BE2C (cell line): ENCODE results near the gene CEP43.
A peak's percentile ranks its signal among the peaks of the same experiment; 100 is the strongest.

Source experiments
- DNase-seq: peaks from one replicate; pipeline ENCODE4 v3.0.0-alpha.2; 2020
- H3K27me3 ChIP-seq: fragments of 250-450 bp; sonication (Bioruptor Pico); 2 replicates; pipeline ENCODE4 v1.5.1; 2020; ENCODE audit warnings: mild to moderate bottlenecking
- H3K36me3 ChIP-seq: fragments of 250-450 bp; sonication (Bioruptor Pico); 2 replicates; pipeline ENCODE4 v1.5.1; 2020; ENCODE audit warnings: mild to moderate bottlenecking
- H3K4me1 ChIP-seq: fragments of 250-450 bp; sonication (Bioruptor Pico); 2 replicates; pipeline ENCODE4 v1.5.1; 2020
- H3K4me3 ChIP-seq: 2 replicates; pipeline ENCODE4 v1.5.1; 2011; ENCODE audit warnings: low read depth, low read length
- H3K9me3 ChIP-seq: fragments of 250-450 bp; sonication (Bioruptor Pico); 2 replicates; pipeline ENCODE4 v1.5.1; 2020
- TF ChIP-seq, protein P1 (sequence below): IDR thresholded peaks from 2 replicates; pipeline ENCODE4 v1.5.1; 2012; ENCODE audit warnings: mild to moderate bottlenecking, low read depth, low read length

CEP43 gene

DNA sequence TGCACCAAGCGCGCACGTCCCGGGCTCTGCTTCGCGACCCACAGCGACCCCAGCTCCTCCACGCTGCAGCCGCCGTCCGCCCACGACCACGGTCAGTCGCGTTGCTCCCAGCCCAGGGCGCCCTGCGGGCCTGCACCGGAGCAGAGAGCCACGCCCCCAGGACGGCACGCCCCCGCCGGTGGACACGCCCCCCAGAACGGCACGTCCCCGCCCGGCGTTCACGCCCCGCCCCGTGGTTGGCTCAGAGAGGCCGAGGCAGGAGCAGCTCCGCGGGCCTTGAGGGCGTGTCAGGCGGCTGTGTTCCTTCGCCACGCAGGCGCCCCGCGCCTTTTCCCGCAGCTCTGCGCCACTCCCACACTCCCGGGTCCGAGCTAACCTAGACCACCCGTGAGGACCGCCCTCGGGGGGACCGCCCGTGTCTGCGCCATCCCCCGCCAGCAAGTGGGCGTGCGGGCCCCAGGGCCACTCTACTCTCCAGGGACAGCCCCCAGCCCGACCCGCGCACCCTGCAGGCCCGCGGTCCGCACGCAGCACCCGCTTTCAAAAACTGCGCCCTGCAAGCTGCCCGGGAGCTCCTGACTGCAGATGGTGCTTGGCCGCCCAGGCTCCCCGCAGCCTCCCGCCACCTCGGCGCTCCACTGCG is 42.6 kb upstream of the CEP43 start, which contains the start of gene RNASET2:
Gene RNASET2 (minus strand): TSS at position 107 of the 643 bp plus-strand sequence. CDS start 368 bp downstream, outside the sequence.
- Histone ChIP-seq H3K9me3 (no peaks in the 10 kb centered on the region), H3K27me3 (no peaks in the 10 kb centered on the region), H3K36me3 (no peaks in the 10 kb centered on the region), H3K4me1 (no peaks in the 10 kb centered on the region), H3K4me3 (peak within 1 kb of the TSS; percentile 77)
- peak; percentile 99 for DNase-seq
- TF ChIP-seq, protein P1, sequence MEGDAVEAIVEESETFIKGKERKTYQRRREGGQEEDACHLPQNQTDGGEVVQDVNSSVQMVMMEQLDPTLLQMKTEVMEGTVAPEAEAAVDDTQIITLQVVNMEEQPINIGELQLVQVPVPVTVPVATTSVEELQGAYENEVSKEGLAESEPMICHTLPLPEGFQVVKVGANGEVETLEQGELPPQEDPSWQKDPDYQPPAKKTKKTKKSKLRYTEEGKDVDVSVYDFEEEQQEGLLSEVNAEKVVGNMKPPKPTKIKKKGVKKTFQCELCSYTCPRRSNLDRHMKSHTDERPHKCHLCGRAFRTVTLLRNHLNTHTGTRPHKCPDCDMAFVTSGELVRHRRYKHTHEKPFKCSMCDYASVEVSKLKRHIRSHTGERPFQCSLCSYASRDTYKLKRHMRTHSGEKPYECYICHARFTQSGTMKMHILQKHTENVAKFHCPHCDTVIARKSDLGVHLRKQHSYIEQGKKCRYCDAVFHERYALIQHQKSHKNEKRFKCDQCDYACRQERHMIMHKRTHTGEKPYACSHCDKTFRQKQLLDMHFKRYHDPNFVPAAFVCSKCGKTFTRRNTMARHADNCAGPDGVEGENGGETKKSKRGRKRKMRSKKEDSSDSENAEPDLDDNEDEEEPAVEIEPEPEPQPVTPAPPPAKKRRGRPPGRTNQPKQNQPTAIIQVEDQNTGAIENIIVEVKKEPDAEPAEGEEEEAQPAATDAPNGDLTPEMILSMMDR, result no peak

DNA sequence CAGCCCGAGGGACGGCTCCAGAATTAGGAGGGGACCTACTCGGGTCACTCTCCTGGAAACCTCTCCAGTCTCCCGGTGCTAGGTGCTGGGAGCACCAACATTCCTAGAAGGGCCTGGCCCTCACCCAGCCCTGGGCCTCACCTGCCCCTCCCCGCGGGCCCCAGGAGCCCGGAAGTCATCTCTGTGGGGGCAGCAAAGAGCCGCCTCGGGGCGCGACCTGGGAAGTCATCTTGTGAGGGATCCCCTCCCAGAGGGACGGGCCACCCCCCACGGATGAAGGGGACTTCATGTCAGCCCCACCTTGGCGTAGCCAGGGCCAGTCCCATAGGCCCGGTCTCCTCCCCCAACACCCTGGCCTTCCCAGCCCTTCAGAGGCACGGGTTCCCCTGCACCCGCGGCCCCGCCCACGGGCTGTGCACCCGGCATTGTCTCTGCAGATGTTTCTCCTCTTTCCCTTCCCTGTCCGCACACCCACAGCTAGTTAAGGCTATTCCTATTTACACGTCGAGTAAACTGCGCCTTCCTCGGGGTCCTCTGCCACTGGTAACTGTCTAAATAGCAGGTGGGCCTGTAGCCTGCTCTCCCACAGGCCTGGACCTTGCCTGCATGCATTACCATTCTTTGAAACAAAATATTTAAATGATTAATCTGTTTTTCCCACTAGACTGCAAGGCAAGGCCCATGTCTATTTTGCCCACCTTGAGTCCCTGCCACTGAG is 42.0 kb upstream of the CEP43 start:
- Histone ChIP-seq H3K9me3 (no peaks in the 10 kb centered on the region), H3K4me1 (no peaks in the 10 kb centered on the region), H3K4me3 (peak overlapping the region; percentile 77), H3K36me3 (no peaks in the 10 kb centered on the region), H3K27me3 (no peaks in the 10 kb centered on the region)
- DNase-seq, result peak; percentile 24
- TF ChIP-seq, protein P1, result no peak

DNA sequence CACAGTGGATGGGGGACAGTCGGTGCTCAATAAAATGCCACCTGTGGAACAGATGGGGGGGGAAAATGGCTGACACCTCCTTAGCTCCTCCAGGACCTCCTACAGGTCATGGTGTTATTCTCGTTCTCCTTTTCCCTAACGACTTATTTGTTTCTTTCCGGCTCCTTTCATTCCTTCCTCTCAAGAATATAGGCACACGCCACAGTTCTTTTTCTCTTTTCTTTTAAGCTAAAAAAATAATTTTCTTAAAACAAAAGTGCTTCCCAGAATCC is 41.5 kb upstream of the CEP43 start:
- TF ChIP-seq, protein P1, result no peak
- no peak for DNase-seq
- H3K4me3 ChIP-seq, result no peak overlapping the region
- H3K4me1 ChIP-seq, result no peaks in the 10 kb centered on the region
- H3K27me3 ChIP-seq, result no peaks in the 10 kb centered on the region
- H3K36me3 ChIP-seq, result no peaks in the 10 kb centered on the region
- H3K9me3 ChIP-seq, result no peaks in the 10 kb centered on the region

DNA sequence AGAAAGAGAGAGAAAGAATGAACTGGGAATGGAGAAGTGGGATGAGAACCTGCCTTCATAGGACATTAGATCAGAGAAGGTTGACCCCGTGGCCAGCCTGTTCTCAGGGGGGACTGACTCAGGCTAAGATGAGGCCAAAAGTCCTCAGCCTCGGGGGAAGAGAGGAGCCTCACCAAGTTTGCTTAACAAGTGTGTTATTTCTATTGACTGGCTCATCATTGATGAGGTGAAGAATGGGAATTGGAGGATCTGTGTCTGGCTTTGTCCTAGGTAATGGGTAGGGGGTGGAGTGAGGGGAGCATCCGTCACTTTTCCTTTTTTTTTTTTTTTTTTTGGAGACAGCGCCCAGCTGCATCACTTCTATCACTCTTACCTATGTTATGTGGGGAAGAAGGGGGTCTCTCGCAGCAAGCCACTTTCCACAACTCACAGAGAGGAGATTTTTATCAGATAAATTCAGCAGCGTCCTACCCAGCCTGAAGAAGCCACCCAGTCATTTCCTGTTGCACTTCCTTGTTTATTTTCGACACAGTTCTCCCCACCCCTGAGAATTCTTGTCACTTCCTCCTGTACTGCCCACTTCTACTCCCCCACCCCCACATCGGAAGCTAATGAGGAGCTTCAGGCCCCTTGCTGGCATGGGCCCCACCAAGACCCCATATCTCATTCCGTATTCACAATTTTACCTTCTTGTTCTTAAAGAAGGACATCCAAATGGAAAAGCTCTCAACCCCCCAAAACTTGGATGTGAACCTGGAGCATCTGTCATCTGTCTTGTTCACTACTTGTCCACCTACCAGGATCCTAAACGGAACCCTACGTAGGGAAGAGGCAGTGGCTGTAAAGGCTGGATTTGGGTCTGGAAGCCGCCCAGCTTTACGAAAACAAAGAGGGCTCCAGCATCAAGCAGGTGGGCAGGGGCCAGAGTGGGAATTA is 40.0 kb upstream of the CEP43 start:
- TF ChIP-seq, protein P1, result no peak
- DNase-seq, result no peak
- H3K27me3 ChIP-seq, result no peaks in the 10 kb centered on the region
- no peaks in the 10 kb centered on the region for H3K9me3 ChIP-seq
- no peaks in the 10 kb centered on the region for H3K4me1 ChIP-seq
- no peaks in the 10 kb centered on the region for H3K36me3 ChIP-seq
- H3K4me3 ChIP-seq, result no peak overlapping the region

DNA sequence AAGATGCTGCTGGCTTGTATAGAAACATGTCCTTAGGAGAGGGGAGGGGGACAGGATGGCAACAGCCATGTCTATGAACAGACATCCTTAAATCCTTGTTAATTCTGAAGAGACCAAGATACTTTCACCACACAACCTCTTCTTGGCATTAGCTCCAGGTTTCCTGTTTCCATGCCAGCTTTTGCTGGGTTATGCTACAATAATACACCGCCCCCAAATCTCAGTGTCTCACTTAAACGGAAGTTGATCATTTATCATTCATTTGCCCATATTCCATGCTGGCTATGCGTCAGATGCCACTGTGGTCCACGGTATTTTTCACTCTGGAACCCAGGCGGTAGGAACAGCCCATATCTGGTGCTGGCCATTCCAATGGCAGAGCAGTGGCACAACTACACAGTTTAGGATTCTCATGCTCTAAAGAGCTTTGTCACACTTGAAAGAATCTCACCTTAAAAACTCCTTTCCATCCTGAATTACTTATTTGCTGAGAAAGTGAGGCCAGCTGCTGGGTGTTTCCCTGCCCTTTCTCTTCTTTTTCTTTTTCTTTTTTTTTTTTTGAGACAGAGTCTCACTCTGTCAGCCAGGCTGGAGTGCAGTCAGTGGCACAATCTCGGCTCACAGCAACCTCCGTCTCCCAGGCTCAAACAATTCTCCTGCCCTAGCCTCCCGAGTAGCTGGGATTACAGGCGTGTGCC is 39.1 kb upstream of the CEP43 start:
- no peak for DNase-seq
- H3K27me3 ChIP-seq, result no peaks in the 10 kb centered on the region
- TF ChIP-seq, protein P1, result no peak
- no peaks in the 10 kb centered on the region for H3K36me3 ChIP-seq
- H3K9me3 ChIP-seq, result no peaks in the 10 kb centered on the region
- no peak overlapping the region for H3K4me3 ChIP-seq
- H3K4me1 ChIP-seq, result no peaks in the 10 kb centered on the region
